MM.1S (cell line): ENCODE results near the gene FKBP1A.

ENCODE experiments used
- EZH2 ChIP-seq: fragments of 300-600 bp; sonication (generic); optimal IDR thresholded peaks from 2 replicates; pipeline ENCODE3; 2017; ENCODE audit warnings: low read depth, mild to moderate bottlenecking, antibody characterized with exemption, low read length, mixed read lengths
- TF ChIP-seq, protein P1 (sequence below): fragments of 300-600 bp; sonication (generic); IDR thresholded peaks from 2 replicates; pipeline ENCODE4 v1.5.1; 2016; ENCODE audit warnings: antibody characterized with exemption, low read length, mixed read lengths

DNA sequence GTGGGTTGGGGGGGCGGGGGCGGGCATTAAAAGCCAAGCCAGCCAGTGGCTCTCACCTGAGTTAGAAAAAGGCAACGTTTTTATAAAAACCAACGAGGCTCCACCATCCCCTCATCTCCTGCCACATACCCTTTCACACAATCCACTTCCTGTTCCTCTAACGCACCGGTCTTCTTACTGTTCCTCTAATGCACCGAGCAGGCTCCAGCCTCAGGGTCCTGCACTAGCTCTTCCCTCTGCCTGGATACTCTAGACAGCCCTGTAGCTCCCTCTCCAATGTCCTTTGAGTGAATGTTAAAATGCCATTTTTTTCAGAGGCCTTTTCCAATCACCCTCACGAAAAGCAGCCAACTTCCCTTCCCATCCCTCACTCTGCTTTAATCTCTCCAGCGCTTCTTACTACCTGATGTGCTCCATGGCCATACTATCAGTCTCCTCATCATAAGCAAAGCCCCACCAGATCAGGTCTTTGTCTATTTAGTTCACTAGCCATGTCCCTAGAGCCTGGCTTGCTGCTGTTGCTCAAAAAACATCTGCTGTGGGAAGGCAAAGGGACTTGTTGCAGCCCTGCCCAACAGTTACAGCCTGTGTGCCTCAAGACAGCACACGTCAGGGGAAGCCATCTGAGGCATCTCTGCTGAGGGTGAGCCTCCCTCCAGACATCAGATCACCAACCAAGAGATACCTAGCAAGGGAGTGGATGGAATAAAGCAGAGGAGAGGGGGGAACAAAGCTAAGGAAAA lies 3.9 kb downstream of the FKBP1A start:
- TF ChIP-seq, protein P1, sequence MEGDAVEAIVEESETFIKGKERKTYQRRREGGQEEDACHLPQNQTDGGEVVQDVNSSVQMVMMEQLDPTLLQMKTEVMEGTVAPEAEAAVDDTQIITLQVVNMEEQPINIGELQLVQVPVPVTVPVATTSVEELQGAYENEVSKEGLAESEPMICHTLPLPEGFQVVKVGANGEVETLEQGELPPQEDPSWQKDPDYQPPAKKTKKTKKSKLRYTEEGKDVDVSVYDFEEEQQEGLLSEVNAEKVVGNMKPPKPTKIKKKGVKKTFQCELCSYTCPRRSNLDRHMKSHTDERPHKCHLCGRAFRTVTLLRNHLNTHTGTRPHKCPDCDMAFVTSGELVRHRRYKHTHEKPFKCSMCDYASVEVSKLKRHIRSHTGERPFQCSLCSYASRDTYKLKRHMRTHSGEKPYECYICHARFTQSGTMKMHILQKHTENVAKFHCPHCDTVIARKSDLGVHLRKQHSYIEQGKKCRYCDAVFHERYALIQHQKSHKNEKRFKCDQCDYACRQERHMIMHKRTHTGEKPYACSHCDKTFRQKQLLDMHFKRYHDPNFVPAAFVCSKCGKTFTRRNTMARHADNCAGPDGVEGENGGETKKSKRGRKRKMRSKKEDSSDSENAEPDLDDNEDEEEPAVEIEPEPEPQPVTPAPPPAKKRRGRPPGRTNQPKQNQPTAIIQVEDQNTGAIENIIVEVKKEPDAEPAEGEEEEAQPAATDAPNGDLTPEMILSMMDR: no peak
- TF ChIP-seq EZH2: no peak
